GM19099 (cell line): Measurements from ENCODE around the gene SLC38A7.

Source experiments
- POLR2A ChIP-seq: IDR thresholded peaks from 3 replicates; pipeline ENCODE4 v1.6.1; 2011; ENCODE audit warnings: low read depth; ENCODE audit not compliant: insufficient read length; ENCODE audit errors: extremely low read depth

SLC38A7 gene, protein sequence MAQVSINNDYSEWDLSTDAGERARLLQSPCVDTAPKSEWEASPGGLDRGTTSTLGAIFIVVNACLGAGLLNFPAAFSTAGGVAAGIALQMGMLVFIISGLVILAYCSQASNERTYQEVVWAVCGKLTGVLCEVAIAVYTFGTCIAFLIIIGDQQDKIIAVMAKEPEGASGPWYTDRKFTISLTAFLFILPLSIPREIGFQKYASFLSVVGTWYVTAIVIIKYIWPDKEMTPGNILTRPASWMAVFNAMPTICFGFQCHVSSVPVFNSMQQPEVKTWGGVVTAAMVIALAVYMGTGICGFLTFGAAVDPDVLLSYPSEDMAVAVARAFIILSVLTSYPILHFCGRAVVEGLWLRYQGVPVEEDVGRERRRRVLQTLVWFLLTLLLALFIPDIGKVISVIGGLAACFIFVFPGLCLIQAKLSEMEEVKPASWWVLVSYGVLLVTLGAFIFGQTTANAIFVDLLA

DNA sequence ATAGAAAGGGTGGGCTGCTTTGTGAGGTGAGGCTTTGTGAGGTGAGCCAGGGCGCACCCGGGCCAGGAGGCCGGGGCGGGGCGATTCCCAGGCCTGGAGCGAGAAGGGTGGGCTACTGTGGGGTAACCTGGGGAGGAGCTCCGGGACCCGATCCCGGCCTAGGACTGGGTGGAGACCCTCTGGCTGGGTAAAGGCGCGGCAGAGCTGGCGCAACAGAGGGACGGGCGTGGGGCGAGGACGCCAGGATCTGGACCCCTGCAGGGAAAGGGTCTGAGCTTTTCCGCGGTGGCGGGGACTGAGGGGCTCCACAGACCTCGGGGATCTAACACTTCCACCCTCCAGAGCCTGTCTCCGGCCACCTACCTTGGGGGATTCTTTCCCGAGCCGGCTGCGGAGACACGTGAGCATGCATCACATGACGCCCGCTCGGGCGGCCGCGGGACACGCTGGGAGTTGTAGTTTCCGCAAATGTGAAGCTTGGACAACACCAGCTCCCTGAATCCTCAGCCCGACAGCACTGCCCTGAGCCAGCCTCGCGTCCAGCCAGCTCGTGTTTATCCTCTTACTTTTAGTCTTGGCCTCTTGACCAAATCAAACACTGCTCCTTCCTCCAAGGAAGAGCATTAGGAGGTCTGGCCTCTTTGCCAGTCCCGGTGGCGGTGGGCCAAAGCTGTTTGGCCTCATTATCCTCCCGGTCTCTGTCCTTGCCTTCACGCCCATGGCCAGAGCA is at the start of gene SLC38A7:
SLC38A7 (minus strand) TSS at position 417 of the 730 bp plus-strand sequence. CDS start 4,644 bp downstream, outside the sequence.
- peak; percentile 56 for TF ChIP-seq POLR2A

DNA sequence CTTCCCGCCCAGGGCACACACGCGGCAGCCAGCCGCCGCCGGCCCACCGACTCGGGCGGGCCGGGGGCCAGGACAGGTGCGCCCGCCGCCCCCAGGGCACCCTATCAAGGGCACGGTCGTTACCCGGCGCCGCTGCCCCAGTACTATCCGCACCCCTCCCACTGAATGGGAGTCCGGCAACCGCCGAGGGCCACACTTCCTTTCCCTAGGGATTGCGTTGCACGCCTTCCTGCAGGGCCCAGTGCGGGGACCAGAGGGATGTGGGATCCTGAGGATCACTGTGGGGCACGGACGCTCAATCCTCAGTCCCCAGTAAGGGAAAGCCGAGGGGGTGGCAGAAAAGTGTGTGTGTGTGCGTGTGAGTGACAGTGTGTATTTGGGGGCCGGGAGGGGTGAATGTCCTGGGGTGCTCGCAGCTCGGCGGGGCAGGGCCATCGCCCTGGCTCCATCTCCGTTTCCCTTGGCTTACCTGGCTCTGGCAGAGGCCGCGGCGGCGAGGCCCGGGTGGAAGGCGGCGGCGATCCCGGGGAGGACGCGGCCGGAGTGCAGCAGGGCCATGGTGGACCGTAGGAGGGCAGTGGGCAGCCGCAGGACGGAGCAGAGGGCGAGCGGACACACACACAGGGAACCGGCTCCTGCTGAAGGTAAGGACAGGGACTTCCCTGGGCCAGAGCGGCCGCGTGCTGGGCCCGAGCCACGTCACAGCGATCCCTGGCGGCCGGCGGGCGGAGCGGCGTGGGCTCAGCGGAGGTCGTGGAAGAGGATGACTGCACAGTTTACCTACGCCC is 49.3 kb upstream of the SLC38A7 start, which contains the start of gene GOT2:
GOT2 (minus strand) TSS at position 646 of the 788 bp plus-strand sequence; CDS start at position 558, 88 bp downstream.
- peak; percentile 79 for TF ChIP-seq POLR2A

DNA sequence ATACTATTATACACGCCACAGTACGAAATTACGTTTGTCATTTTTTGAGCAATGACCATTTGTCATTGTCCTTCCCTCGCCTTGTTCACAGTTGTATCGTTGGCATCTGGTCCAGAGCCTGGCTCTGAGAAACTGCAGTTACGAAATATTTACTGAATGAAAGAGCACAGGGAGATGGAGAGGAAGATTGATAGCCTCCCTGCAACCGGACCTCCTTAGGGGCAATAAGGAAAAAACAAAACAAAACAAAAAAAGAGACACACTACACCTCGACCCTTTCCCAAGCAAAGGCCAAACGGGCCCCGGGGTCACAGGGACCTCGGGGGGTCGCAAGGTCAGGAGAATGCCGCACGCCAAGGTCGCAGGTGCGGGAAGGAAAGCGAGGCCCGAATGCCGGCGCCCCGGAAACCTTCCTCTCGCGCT is 48.7 kb upstream of the SLC38A7 start:
- no peak for TF ChIP-seq POLR2A

DNA sequence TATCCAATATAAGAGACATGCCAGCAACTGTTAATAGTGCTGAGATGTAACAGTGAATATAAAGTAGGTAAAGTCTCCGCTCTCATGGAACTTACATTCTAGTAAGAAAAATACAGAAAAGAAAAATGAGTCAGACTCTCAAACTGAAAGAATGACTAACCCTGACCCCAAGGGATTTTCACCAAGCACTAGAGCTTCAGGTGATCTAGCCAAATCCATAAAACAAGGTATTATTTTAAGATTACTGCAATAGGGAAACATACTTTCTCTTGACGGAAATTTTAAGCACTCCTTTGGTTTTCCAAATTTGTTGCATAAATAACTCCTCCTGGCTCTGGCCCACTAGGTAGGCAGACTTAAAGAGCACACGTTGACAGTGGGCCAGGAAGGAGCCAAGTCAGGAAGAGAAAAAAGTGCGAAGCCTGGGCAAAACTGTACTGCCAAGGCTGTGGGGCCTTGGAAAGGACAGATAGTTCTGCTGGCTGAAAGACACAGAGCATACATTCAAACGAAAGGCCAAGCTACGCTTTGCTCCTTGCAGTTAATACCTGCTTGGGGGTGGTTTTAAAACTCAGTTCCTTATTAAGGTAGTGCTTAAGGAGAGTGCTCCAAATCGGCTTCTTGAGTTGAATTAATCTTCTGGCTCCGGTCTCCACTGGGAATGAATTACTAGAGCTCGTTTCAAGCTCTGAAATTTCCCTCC is 48.1 kb upstream of the SLC38A7 start:
- no peak for TF ChIP-seq POLR2A

DNA sequence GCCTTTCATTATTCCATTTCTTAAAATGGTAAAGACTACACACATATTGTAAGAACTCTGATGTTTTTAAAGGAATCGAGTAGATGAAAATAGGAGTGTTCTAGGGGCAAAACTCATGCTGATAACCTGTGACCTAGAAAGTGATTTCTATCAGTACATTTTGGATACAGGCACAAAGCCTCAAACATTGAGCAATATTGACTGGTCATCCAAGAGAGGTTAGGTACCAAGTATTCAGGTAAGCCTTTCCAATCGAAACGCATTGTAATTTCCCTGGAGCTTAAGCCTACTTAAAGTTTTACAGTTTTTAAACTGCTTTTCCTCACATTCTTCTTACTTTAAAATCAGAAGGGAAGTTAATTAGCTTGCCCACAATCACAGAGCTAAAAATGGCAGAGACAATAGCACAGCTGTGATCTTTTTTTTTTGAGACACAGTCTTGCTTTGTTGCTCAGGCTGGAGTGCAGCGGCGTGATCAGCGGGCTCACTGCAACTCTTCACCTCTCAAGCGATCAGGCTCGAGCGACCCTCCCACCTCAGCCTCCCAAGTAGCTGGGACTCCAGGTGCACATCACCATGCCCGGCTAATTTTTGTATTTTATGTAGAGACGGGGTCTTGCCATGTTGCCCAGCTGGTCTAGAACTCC is 46.3 kb upstream of the SLC38A7 start:
- TF ChIP-seq POLR2A: no peak

DNA sequence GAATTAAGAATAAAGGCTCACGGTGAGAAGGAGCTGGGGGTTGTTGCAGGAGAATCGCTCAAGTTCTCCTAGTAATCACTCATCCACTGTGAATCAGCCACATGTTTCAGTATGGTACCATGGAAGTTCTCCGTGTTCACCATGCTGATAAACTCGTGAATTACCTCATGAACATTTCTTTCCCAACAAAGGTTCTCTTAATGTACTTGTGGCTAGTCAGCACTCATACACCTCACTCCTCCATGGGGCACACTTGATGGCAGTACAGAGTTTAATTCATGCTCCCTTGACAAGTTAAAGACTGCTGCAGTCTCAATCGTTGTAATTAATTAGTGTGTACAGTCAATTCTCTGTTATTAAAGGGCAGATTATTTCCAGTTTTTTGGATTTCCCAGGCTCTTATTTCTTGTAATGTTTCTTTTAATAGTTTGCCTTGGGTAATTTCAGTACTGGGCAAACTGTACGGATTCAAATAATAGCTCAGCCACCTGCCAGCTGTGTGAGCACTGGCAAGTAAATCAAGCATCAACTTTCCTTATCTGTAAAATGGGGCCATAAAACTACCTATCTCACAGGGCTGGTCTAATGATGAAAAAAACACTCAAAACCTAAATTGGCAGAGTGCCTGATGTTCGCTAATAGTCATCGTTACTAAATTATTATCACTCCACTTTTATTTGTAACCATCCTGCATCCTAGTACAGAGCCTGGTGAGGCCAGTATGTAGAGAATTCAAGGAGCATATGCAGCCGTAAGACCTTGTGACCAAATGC is 43.4 kb upstream of the SLC38A7 start:
- no peak for TF ChIP-seq POLR2A

DNA sequence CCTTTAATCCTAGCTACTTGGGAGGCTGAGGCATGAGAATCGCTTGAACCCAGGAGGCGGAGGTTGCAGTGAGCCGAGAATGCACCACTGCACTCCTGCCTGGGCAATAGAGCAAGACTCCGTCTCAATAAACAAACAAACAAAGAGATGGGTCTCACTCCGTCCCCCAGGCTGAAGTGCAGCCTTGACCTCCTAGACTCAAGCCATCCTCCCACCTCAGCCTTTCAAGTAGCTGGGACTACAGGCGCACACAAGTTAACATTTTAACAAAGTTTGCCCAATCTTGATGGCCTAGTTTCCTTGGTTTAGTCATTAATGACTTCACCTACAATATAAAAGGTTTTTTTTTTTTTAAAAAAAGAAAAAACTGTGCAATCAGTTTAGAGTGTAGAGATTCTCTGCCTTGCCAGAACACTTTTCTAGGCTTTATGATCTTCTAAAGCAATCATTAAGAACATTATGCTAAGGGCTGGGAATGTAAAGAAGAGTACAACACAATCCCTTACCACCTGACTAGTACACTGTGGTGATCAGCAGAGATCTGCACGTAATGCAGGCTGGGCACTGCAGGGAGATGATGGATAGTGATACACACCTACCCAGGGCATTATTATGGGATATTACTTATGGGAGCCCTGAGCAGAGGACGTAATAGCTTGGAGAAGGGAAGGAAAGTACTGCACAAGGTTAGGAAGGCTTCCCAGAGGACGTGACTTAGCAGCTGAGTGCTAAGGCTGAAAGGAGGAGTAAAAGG is 42.6 kb upstream of the SLC38A7 start:
- TF ChIP-seq POLR2A: no peak

DNA sequence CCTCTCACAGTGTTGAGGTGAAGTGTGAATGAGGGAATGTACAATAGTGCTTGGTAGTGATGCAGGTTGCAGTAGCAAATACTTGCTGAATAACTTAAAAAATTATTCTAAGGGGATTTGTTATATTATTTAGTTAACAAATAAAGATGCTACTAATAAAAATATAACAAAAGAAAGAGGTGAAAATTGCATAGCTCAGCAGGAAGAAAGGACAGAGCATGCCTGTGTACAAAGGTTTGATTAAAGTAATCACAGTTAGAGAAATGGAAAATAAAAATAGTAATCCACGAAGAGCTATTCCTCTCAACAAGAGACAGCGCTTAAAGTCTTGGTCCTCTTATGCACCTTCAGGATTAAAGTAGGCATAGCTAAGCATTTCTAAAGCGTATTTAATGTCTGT is 38.5 kb upstream of the SLC38A7 start:
- no peak for TF ChIP-seq POLR2A

DNA sequence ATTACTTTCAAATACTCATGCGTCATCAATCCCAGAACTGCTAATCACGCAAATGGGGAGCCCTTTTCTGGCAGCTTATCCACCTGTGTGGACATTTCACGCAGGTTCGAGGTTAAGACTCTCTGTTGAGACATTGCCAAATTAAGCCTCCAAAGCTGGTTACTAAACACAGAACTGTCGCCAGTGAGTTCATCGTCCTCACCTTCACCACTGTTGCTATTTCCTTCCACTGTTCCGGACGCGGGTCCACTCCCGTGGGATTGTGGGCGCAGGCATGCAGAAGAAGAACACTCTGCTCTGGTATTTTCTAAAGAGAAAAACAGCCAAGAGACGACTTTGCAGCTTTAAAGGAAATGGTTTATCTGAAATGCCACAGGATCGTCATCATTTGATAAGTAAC is 33.4 kb upstream of the SLC38A7 start:
- no peak for TF ChIP-seq POLR2A

DNA sequence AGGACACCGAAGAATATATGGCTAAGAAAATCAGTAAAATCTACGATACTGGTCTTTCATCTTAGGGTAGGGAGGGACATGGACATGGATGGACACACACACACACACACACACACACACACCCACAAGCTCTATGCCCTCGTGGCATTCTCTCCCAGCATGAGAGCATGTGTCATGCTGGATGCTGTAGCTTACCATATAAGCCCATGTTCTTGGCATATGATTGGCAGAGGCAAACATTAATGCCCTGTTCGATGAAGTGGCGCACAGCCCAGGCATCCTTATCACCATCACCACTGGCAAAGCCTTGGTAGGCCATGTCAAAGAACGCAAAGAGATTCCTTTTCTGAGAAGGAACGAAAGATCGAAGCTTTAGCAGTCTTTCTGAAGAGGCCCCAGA is 31.9 kb upstream of the SLC38A7 start:
- no peak for TF ChIP-seq POLR2A

DNA sequence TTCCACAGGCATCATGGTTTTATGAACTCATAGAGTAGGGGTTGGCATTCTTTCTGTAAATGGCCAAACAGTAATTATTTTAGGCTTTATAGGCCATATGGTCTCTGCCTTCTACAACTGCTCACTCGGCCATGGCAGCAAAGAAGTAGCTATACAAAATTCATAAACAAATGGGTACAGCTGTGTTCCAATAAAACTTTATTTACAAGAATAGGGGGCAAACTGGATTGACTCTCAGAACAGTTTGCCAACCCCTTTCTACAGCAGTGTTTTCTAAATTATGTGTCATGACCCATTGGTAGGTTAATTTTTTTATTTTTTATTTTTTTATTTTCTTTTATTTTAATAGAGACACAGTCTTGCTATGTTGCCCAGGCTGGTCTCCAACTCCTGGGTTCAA is 29.2 kb upstream of the SLC38A7 start:
- TF ChIP-seq POLR2A: no peak

DNA sequence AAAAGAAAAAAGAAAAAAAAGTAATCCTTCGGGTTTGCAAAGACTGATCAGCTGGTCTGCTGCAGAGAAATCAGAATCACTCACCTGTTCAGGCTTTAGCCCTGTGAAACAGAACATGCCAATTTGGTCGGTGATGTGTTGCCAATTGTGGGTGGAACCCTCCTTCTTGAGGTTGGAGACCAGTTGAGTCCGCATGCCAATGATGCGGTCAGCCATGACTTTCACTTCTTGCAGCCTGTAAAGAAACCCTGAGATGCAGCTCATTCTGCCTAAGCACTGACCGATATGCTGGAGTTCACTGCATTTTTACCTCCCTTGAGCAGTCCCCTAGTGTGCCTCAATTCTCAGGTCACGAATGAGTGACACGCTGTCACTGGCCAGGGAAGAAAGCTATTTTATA is 24.8 kb upstream of the SLC38A7 start:
- TF ChIP-seq POLR2A: no peak

DNA sequence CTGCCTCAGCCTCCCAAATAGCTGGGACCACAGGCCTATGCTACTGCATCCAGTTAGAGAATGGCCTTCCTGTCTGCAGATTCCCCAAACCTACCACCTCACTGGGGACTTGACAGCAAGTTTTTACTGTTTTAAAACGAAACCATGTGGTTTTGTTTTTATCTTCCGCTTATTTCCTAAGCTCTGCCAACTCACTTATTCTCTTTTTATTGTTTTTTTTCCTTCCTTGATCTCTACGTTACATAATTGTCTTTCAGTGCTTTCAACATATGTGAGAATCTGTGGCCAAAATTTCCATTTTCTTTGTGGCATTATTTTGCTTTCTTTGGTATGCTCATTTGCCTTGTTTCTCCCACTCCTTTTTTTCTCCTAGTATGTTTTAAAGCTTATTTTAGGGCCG is 14.6 kb upstream of the SLC38A7 start:
- no peak for TF ChIP-seq POLR2A
